ENCODE data around the gene MGLL.

The MGLL gene

DNA sequence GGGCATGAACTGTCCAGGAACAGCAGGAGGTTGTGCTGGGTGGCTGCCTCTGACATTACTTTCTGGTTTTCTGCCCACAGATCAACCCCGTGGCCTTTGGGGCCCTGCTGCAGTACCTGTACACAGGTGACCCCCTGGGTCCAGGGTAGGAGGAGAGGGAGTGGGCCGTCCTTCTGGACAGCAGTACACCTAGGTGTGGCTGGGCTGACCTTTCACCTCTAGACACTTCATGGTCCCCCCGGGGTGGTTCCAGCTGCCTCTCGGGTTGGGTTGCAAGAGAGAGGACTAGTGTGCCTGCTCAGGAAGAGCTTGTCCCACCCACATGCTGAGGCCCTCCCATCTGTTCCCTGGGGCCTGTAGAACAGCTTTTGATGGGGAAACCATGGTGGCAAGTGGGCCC is 145.9 kb downstream of the MGLL start:
- Histone ChIP-seq H3K4me2 (ENCODE audit: insufficient read depth, low read length) (no peak overlapping the region), H3K27me3 (ENCODE audit: insufficient read depth, low read length, poor library complexity) (no peaks in the 10 kb centered on the region), H3K9me3 (ENCODE audit: insufficient read depth, low read length, severe bottlenecking) (no peaks in the 10 kb centered on the region), H4K20me1 (ENCODE audit: insufficient read depth, low read length) (peaks cover 3% of the 10 kb centered on the region), H3K27ac (ENCODE audit: low read length) (no peak overlapping the region), H3K9ac (ENCODE audit: low read depth, low read length) (no peak overlapping the region), H3K79me2 (ENCODE audit: insufficient read depth, low read length) (peaks cover 17% of the 10 kb centered on the region), H3K4me3 (ENCODE audit: low read depth in 1 of 2, low read length in 2 of 2) (no peak overlapping the region), H3K4me1 (ENCODE audit: insufficient read depth, low read length) (peaks cover 19% of the 10 kb centered on the region), H2AFZ (ENCODE audit: low read depth, low read length) (no peak overlapping the region), H3K36me3 (ENCODE audit: insufficient read depth, low read length) (peaks cover 34% of the 10 kb centered on the region)
- DNase-seq (no peak), ATAC-seq (ENCODE audit: insufficient read depth, low read depth) (no peak)
- TF ChIP-seq EZH2 (IDR thresholded peaks at IDR 0.05; ENCODE audit: borderline replicate concordance, low read depth, low read length, severe bottlenecking) (no peak), CTCF (IDR thresholded peaks at IDR 0.05; ENCODE audit: borderline replicate concordance, extremely low read depth, low read length, poor library complexity, severe bottlenecking) (no peak)

DNA sequence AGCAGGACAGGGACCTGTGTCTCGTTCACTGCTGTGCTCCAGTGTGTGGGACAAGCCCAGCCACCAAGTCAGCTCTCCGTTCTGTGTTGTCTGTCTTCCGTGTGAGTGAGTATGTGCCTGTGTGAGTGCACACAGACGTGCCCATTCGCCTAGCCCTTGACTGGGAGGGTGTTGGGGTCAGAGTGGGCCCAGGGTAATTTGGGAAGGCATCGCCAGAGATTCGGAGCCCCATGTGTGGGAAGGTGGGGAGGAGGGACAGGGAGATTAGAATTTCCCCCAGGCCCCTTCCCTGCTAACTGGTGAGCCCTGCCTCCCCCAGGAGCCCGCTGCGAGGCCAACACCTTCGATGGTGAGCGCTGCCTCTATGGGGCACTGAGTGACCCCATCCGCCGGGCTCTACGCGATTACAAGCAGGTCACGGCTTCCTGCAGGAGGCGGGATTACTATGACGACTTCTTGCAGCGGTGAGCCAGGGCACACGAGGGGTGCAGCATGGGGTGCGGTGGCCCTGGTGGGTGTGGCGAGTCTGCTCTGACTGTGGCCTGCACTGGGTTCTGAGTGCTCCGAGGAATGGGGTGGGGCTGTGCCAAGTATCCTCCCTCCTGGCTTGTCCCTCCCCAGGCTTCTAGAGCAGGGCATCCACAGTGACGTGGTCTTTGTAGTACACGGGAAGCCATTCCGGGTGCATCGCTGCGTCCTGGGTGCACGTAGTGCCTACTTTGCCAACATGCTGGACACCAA is 146.5 kb downstream of the MGLL start:
- H3K36me3 ChIP-seq (ENCODE audit: insufficient read depth, low read length): peaks cover 34% of the 10 kb centered on the region
- H3K4me1 ChIP-seq (ENCODE audit: insufficient read depth, low read length): peaks cover 24% of the 10 kb centered on the region
- H4K20me1 ChIP-seq (ENCODE audit: insufficient read depth, low read length): peaks cover 3% of the 10 kb centered on the region
- H3K9me3 ChIP-seq (ENCODE audit: insufficient read depth, low read length, severe bottlenecking): no peaks in the 10 kb centered on the region
- H2AFZ ChIP-seq (ENCODE audit: low read depth, low read length): no peak overlapping the region
- no peak for ATAC-seq (ENCODE audit: insufficient read depth, low read depth)
- H3K27me3 ChIP-seq (ENCODE audit: insufficient read depth, low read length, poor library complexity): no peaks in the 10 kb centered on the region
- no peak overlapping the region for H3K27ac ChIP-seq (ENCODE audit: low read length)
- DNase-seq: no peak
- TF ChIP-seq CTCF (IDR thresholded peaks at IDR 0.05; ENCODE audit: borderline replicate concordance, extremely low read depth, low read length, poor library complexity, severe bottlenecking): no peak
- TF ChIP-seq EZH2 (IDR thresholded peaks at IDR 0.05; ENCODE audit: borderline replicate concordance, low read depth, low read length, severe bottlenecking): no peak
- H3K79me2 ChIP-seq (ENCODE audit: insufficient read depth, low read length): peaks cover 17% of the 10 kb centered on the region
- no peak overlapping the region for H3K4me3 ChIP-seq (ENCODE audit: low read depth in 1 of 2, low read length in 2 of 2)
- H3K9ac ChIP-seq (ENCODE audit: low read depth, low read length): no peak overlapping the region
- no peak overlapping the region for H3K4me2 ChIP-seq (ENCODE audit: insufficient read depth, low read length)

- Histone ChIP-seq H3K9me3 (ENCODE audit: insufficient read depth, low read length, severe bottlenecking) (no peaks in the 10 kb centered on the region), H3K79me2 (ENCODE audit: insufficient read depth, low read length) (peaks cover 17% of the 10 kb centered on the region), H3K4me3 (ENCODE audit: low read depth in 1 of 2, low read length in 2 of 2) (no peak overlapping the region), H3K4me1 (ENCODE audit: insufficient read depth, low read length) (peaks cover 24% of the 10 kb centered on the region), H3K36me3 (ENCODE audit: insufficient read depth, low read length) (peaks cover 28% of the 10 kb centered on the region; the same call in 1 of the 2 replicates), H3K27me3 (ENCODE audit: insufficient read depth, low read length, poor library complexity) (no peaks in the 10 kb centered on the region), H3K4me2 (ENCODE audit: insufficient read depth, low read length) (peak overlapping the region; percentile 92; the same call in 1 of the 2 replicates), H3K9ac (ENCODE audit: low read depth, low read length) (no peak overlapping the region), H4K20me1 (ENCODE audit: insufficient read depth, low read length) (peaks cover 3% of the 10 kb centered on the region), H2AFZ (ENCODE audit: low read depth, low read length) (no peak overlapping the region), H3K27ac (ENCODE audit: low read length) (no peak overlapping the region)
- TF ChIP-seq CTCF (IDR thresholded peaks at IDR 0.05; ENCODE audit: borderline replicate concordance, extremely low read depth, low read length, poor library complexity, severe bottlenecking): no peak
- no peak for TF ChIP-seq EZH2 (IDR thresholded peaks at IDR 0.05; ENCODE audit: borderline replicate concordance, low read depth, low read length, severe bottlenecking)
- ATAC-seq (ENCODE audit: insufficient read depth, low read depth) (no peak), DNase-seq (no peak)
Observed at GRCh38 chr3:127674790-127675189, 147.5 kb downstream of the MGLL start.
